Ishikawa (cell line): Measurements from ENCODE around the gene ACAD11.

ENCODE experiments used
- CEBPB ChIP-seq: IDR thresholded peaks from 2 replicates; pipeline ENCODE4 v1.6.1; 2012
- CREB1 ChIP-seq: IDR thresholded peaks from 2 replicates; pipeline ENCODE4 v1.6.1; 2012; ENCODE audit warnings: low read depth
- EGR1 ChIP-seq: IDR thresholded peaks from 2 replicates; pipeline ENCODE4 v1.6.1; 2012
- EP300 ChIP-seq: IDR thresholded peaks from 2 replicates; pipeline ENCODE4 v1.6.1; 2012; ENCODE audit warnings: borderline replicate concordance
- FOXM1 ChIP-seq: IDR thresholded peaks from 2 replicates; pipeline ENCODE4 v1.6.1; 2012; ENCODE audit warnings: low read depth, borderline replicate concordance
- MAX ChIP-seq: IDR thresholded peaks from 2 replicates; pipeline ENCODE4 v1.6.1; 2012
- NFIC ChIP-seq: IDR thresholded peaks from 2 replicates; pipeline ENCODE4 v1.6.1; 2012
- RAD21 ChIP-seq: IDR thresholded peaks from 2 replicates; pipeline ENCODE4 v1.6.1; 2012; ENCODE audit warnings: low read depth
- REST ChIP-seq: IDR thresholded peaks from 2 replicates; pipeline ENCODE4 v1.6.1; 2012; ENCODE audit warnings: low read depth, mild to moderate bottlenecking
- TAF1 ChIP-seq: IDR thresholded peaks from 2 replicates; pipeline ENCODE4 v1.6.1; 2012; ENCODE audit warnings: low read depth, mild to moderate bottlenecking
- TCF12 ChIP-seq: IDR thresholded peaks from 2 replicates; pipeline ENCODE4 v1.6.1; 2012; ENCODE audit warnings: low read depth
- TEAD4 ChIP-seq: IDR thresholded peaks from 2 replicates; pipeline ENCODE4 v1.6.1; 2012
- USF1 ChIP-seq: IDR thresholded peaks from 2 replicates; pipeline ENCODE4 v1.6.1; 2012
- YY1 ChIP-seq: IDR thresholded peaks from 2 replicates; pipeline ENCODE4 v1.6.1; 2012; ENCODE audit warnings: low read depth
- ZBTB7A ChIP-seq: IDR thresholded peaks from 2 replicates; pipeline ENCODE4 v1.6.1; 2012; ENCODE audit warnings: low read depth

The ACAD11 gene

GRCh38 chr3:132592216-132592615 is 67.4 kb downstream of the ACAD11 start:
- TF ChIP-seq NFIC (no peak), TEAD4 (no peak), REST (no peak), CEBPB (no peak), TAF1 (no peak), USF1 (no peak), MAX (no peak), ZBTB7A (no peak), FOXM1 (no peak), TCF12 (no peak), RAD21 (no peak), EP300 (no peak), EGR1 (no peak), YY1 (no peak), CREB1 (no peak)

- no peak for TF ChIP-seq TCF12
- TF ChIP-seq CREB1 = no peak
- TF ChIP-seq EP300 = no peak
- no peak for TF ChIP-seq EGR1
- TF ChIP-seq TAF1 = no peak
- no peak for TF ChIP-seq YY1
- no peak for TF ChIP-seq CEBPB
- TF ChIP-seq RAD21 = no peak
- TF ChIP-seq TEAD4 = no peak
- TF ChIP-seq NFIC = no peak
- TF ChIP-seq FOXM1 = no peak
- TF ChIP-seq ZBTB7A = no peak
- TF ChIP-seq USF1 = no peak
These were observed 72.2 kb downstream of the ACAD11 start for GRCh38 chr3:132587401-132587800.

- TF ChIP-seq NFIC (no peak), MAX (no peak), CEBPB (no peak), USF1 (no peak), ZBTB7A (no peak), TCF12 (no peak), TAF1 (no peak), REST (no peak), RAD21 (no peak), FOXM1 (no peak), TEAD4 (no peak), EP300 (no peak), YY1 (no peak), CREB1 (no peak), EGR1 (no peak)
These were observed 85.8 kb downstream of the ACAD11 start for GRCh38 chr3:132573797-132574211.

- no peak for TF ChIP-seq TEAD4
- no peak for TF ChIP-seq RAD21
- TF ChIP-seq YY1 = no peak
- TF ChIP-seq TCF12 = no peak
- TF ChIP-seq NFIC = no peak
- TF ChIP-seq FOXM1 = no peak
- TF ChIP-seq MAX = no peak
- TF ChIP-seq TAF1 = no peak
- TF ChIP-seq ZBTB7A = no peak
- TF ChIP-seq CREB1 = no peak
- TF ChIP-seq EP300 = no peak
- no peak for TF ChIP-seq USF1
- TF ChIP-seq EGR1 = no peak
- no peak for TF ChIP-seq CEBPB
- no peak for TF ChIP-seq REST
These were observed 89.6 kb downstream of the ACAD11 start for GRCh38 chr3:132570016-132570415.
